ENCODE measurements around the gene MX1. TPM values are rescaled to one million over a fixed set of nuclear protein-coding genes. Genes with fewer than 3 reads are reported as not detected.

The MX1 gene
- total RNA-seq, 2 experiments from 2014 or later, result 23.9 to 24.7 TPM

GRCh38 chr21:41444703-41445464 lies 18.8 kb downstream of the MX1 start:
- H2AFZ ChIP-seq (ENCODE audit: low read length), result no peak overlapping the region
- no peaks in the 10 kb centered on the region for H4K20me1 ChIP-seq (ENCODE audit: insufficient read depth, low read length)
- H3K36me3 ChIP-seq (ENCODE audit: insufficient read depth, low read length), result peaks cover 12% of the 10 kb centered on the region
- intact Hi-C loops (cut with micrococcal nuclease; ENCODE audit: unreplicated experiment), result no loop called here
- no peaks in the 10 kb centered on the region for H3K9me3 ChIP-seq (ENCODE audit: low read length)
- no peak overlapping the region for H3K4me3 ChIP-seq (ENCODE audit: low read depth, low read length, poor library complexity, severe bottlenecking)
- TF ChIP-seq CTCF (conservative IDR thresholded peaks at IDR 0.05; ENCODE audit: low read length) (no peak), EZH2phosphoT487 (IDR thresholded peaks at IDR 0.05; ENCODE audit: borderline replicate concordance, low read depth, low read length) (no peak)
- ChIA-PET POLR2A (interaction anchor here (0.7 to 0.8 kb wide), 3 partner anchors 12 to 972 kb away, joined by 3 read pairs; no protein-coding TSS in a partner anchor), CTCF (ENCODE audit: unreplicated experiment) (no interaction called here)
- H3K4me1 ChIP-seq (ENCODE audit: insufficient read depth, low read length, poor library complexity, severe bottlenecking), result no peaks in the 10 kb centered on the region
- no peaks in the 10 kb centered on the region for H3K9me2 ChIP-seq (ENCODE audit: insufficient read depth, low read length)
- H3K27ac ChIP-seq (ENCODE audit: low read depth, low read length, poor library complexity, severe bottlenecking), result no peak overlapping the region
- H3K4me2 ChIP-seq (ENCODE audit: low read length), result no peak overlapping the region
- H3K79me2 ChIP-seq (ENCODE audit: insufficient read depth, low read depth, low read length), result no peaks in the 10 kb centered on the region
- DNase-seq (ENCODE audit: low spot score), result no peak
- no TSS peak for BruUV-seq (replicated peaks)

DNA sequence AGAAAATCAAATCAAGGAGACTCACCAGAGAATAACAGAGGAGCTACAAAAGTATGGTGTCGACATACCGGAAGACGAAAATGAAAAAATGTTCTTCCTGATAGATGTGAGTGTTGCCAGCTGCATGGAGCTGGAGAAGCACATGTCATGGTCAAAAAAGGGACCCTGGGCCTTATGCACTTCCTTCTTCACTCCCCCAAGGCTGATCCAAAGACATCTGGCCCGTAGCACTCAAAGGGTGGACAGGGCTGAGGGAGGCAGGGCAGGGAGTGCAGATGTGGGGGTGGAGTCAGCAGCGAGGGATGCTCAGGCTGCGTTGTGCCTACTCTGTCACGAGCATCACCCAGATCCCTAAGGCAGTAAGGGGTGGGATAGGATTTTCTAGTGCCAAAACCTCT lies 19.4 kb downstream of the MX1 start:
- no peaks in the 10 kb centered on the region for H3K4me1 ChIP-seq (ENCODE audit: insufficient read depth, low read length, poor library complexity, severe bottlenecking)
- TF ChIP-seq CTCF (conservative IDR thresholded peaks at IDR 0.05; ENCODE audit: low read length), result no peak
- no peak for TF ChIP-seq EZH2phosphoT487 (IDR thresholded peaks at IDR 0.05; ENCODE audit: borderline replicate concordance, low read depth, low read length)
- DNase-seq (ENCODE audit: low spot score), result no peak
- CTCF ChIA-PET (ENCODE audit: unreplicated experiment), result no interaction called here
- H3K36me3 ChIP-seq (ENCODE audit: insufficient read depth, low read length), result peaks cover 12% of the 10 kb centered on the region
- H3K4me2 ChIP-seq (ENCODE audit: low read length), result no peak overlapping the region
- no peak overlapping the region for H2AFZ ChIP-seq (ENCODE audit: low read length)
- intact Hi-C loops (cut with micrococcal nuclease; ENCODE audit: unreplicated experiment), result no loop called here
- H3K9me3 ChIP-seq (ENCODE audit: low read length), result no peaks in the 10 kb centered on the region
- H3K79me2 ChIP-seq (ENCODE audit: insufficient read depth, low read depth, low read length), result no peaks in the 10 kb centered on the region
- no peak overlapping the region for H3K27ac ChIP-seq (ENCODE audit: low read depth, low read length, poor library complexity, severe bottlenecking)
- POLR2A ChIA-PET, result interaction anchor here (0.8 kb wide), 1 partner anchor 22 kb away, joined by 3 read pairs; no protein-coding TSS in a partner anchor
- H4K20me1 ChIP-seq (ENCODE audit: insufficient read depth, low read length), result no peaks in the 10 kb centered on the region
- no peak overlapping the region for H3K4me3 ChIP-seq (ENCODE audit: low read depth, low read length, poor library complexity, severe bottlenecking)
- BruUV-seq (replicated peaks), result no TSS peak
- H3K9me2 ChIP-seq (ENCODE audit: insufficient read depth, low read length), result no peaks in the 10 kb centered on the region

GRCh38 chr21:41446586-41446985 lies 20.5 kb downstream of the MX1 start:
- no peak overlapping the region for H2AFZ ChIP-seq (ENCODE audit: low read length)
- no peak overlapping the region for H3K4me2 ChIP-seq (ENCODE audit: low read length)
- peaks cover 12% of the 10 kb centered on the region for H3K36me3 ChIP-seq (ENCODE audit: insufficient read depth, low read length)
- H3K79me2 ChIP-seq (ENCODE audit: insufficient read depth, low read depth, low read length), result no peaks in the 10 kb centered on the region
- no TSS peak for BruUV-seq (replicated peaks)
- H3K27ac ChIP-seq (ENCODE audit: low read depth, low read length, poor library complexity, severe bottlenecking), result no peak overlapping the region
- DNase-seq (ENCODE audit: low spot score), result no peak
- no peak for TF ChIP-seq EZH2phosphoT487 (IDR thresholded peaks at IDR 0.05; ENCODE audit: borderline replicate concordance, low read depth, low read length)
- no peak for TF ChIP-seq CTCF (conservative IDR thresholded peaks at IDR 0.05; ENCODE audit: low read length)
- H3K9me2 ChIP-seq (ENCODE audit: insufficient read depth, low read length), result no peaks in the 10 kb centered on the region
- CTCF ChIA-PET (ENCODE audit: unreplicated experiment), result no interaction called here
- H3K4me3 ChIP-seq (ENCODE audit: low read depth, low read length, poor library complexity, severe bottlenecking), result no peak overlapping the region
- no peaks in the 10 kb centered on the region for H3K9me3 ChIP-seq (ENCODE audit: low read length)
- intact Hi-C loops (cut with micrococcal nuclease; ENCODE audit: unreplicated experiment), result no loop called here
- no peaks in the 10 kb centered on the region for H3K4me1 ChIP-seq (ENCODE audit: insufficient read depth, low read length, poor library complexity, severe bottlenecking)
- H4K20me1 ChIP-seq (ENCODE audit: insufficient read depth, low read length), result no peaks in the 10 kb centered on the region
- POLR2A ChIA-PET, result no interaction called here

All from OCI-LY7 (cell line).